Keratinocyte (primary cell): ENCODE data around the gene DHRS12. TPM values are rescaled to one million over a fixed set of nuclear protein-coding genes. Genes with fewer than 3 reads are reported as not detected.

Experiments
- DNase-seq: peaks from one replicate; pipeline ENCODE4 v3.0.0-alpha.2; 2011; ENCODE audit warnings: low read depth, missing footprints, low spot score
- FAIRE-seq: peaks from 2 replicates; lab custom pipeline; 2011; peaks lifted over from hg19 to GRCh38; lab: Jason Lieb, UNC
- H2AFZ ChIP-seq: 2 replicates; pipeline ENCODE4 v1.6.0; 2012; ENCODE audit warnings: low read length, control low read depth, inconsistent platforms; ENCODE audit not compliant: control insufficient read depth
- H3K27ac ChIP-seq: 2 replicates; pipeline ENCODE4 v1.5.1; 2011; ENCODE audit warnings: low read length; ENCODE audit not compliant: control insufficient read depth, insufficient read depth
- H3K27me3 ChIP-seq: 3 replicates; pipeline ENCODE4 v1.6.0; 2011; ENCODE audit warnings: low read length; ENCODE audit not compliant: control insufficient read depth, insufficient read depth; ENCODE audit errors: extremely low read depth
- H3K36me3 ChIP-seq, 2 experiments: 2 replicates in 1 of 2; 3 replicates in 1 of 2; pipeline ENCODE4 v1.5.1; 2011; ENCODE audit warnings: low read length in 2 of 2, mild to moderate bottlenecking in 1 of 2; ENCODE audit not compliant: control insufficient read depth in 2 of 2, insufficient read depth in 2 of 2; ENCODE audit errors: extremely low read depth in 1 of 2
- H3K4me1 ChIP-seq: 3 replicates; pipeline ENCODE4 v1.5.1; 2011; ENCODE audit warnings: low read length; ENCODE audit not compliant: control insufficient read depth, insufficient read depth; ENCODE audit errors: extremely low read depth
- H3K4me2 ChIP-seq: 3 replicates; pipeline ENCODE4 v1.6.0; 2011; ENCODE audit warnings: low read depth, low read length; ENCODE audit not compliant: control insufficient read depth, insufficient read depth; ENCODE audit errors: extremely low read depth
- H3K4me3 ChIP-seq, 3 experiments: fragments of 200-600 bp in 1 of 3; sonication (generic) in 1 of 3; 2 replicates in 2 of 3; 3 replicates in 1 of 3; pipeline ENCODE4 v1.5.1; 2011 to 2016; ENCODE audit warnings: low read length in 3 of 3, mild to moderate bottlenecking in 3 of 3, control low read depth in 2 of 3, inconsistent platforms in 1 of 3, low read depth in 1 of 3, mixed read lengths in 1 of 3, mixed run types in 1 of 3, moderate library complexity in 1 of 3; ENCODE audit not compliant: control insufficient read depth in 2 of 3, insufficient read depth in 2 of 3; ENCODE audit errors: extremely low read depth in 1 of 3
- H3K79me2 ChIP-seq: 2 replicates; pipeline ENCODE4 v1.6.0; 2012; ENCODE audit warnings: low read length; ENCODE audit not compliant: control insufficient read depth, insufficient read depth
- H3K9ac ChIP-seq: 3 replicates; pipeline ENCODE4 v1.6.0; 2011; ENCODE audit warnings: low read length; ENCODE audit not compliant: control insufficient read depth, insufficient read depth; ENCODE audit errors: extremely low read depth
- H3K9me1 ChIP-seq: 3 replicates; pipeline ENCODE4 v1.6.0; 2011; ENCODE audit warnings: low read length; ENCODE audit not compliant: control insufficient read depth, insufficient read depth; ENCODE audit errors: extremely low read depth
- H3K9me3 ChIP-seq: 2 replicates; pipeline ENCODE4 v1.5.1; 2012; ENCODE audit warnings: low read depth, low read length; ENCODE audit not compliant: control insufficient read depth
- H4K20me1 ChIP-seq: 3 replicates; pipeline ENCODE4 v1.6.0; 2011; ENCODE audit warnings: low read length; ENCODE audit not compliant: control insufficient read depth, insufficient read depth; ENCODE audit errors: extremely low read depth
- CTCF ChIP-seq, 3 experiments: IDR thresholded peaks in 1 of 3; conservative IDR thresholded peaks in 1 of 3; optimal IDR thresholded peaks in 1 of 3; 2 replicates in 2 of 3; 3 replicates in 1 of 3; pipeline versions ENCODE3 to v1.5.1; 2011; ENCODE audit warnings: low read length in 3 of 3, mild to moderate bottlenecking in 3 of 3, moderate library complexity in 2 of 3, control low read depth in 1 of 3, inconsistent platforms in 1 of 3; ENCODE audit not compliant: insufficient read depth in 2 of 3; ENCODE audit errors: extremely low read depth in 1 of 3
- EZH2 ChIP-seq: IDR thresholded peaks from one replicate; pipeline ENCODE4 v1.6.1; 2012; ENCODE audit warnings: inconsistent platforms, mild to moderate bottlenecking, low read length, moderate library complexity
- dilution Hi-C: fragments of 300-500 bp; cut with MboI; formaldehyde crosslinking; loops from one replicate; pipeline ENCODE4 v1.7.0; 2020; ENCODE audit warnings: low sequenced_read_pairs; ENCODE audit not compliant: extremely low pct_ligation_motif_present
- polyA plus RNA-seq, 5 experiments: library from polyadenylated mRNA; depleted of rRNA in 3 of 5; stranded (reverse) in 3 of 5; stranded (forward) in 1 of 5; unstranded in 1 of 5; fragments of >200 nt; gene quantifications; 1 replicate in 1 of 5; 2 replicates in 3 of 5; 3 replicates in 1 of 5; pipeline versions ENCODE4 v1.2.1 to v1.2.3, GENCODE V29; 2011 to 2012; ENCODE audit warnings: missing spikeins in 2 of 5, low read depth in 1 of 5, low replicate concordance in 1 of 5

The DHRS12 gene
- polyA plus RNA-seq, 1 donor (not counting 4 experiments of a cell fraction or from before 2014, with no cell fraction given): 6.1 TPM

- H4K20me1 ChIP-seq: no peaks in the 10 kb centered on the region
- FAIRE-seq (no peak), DNase-seq (no peak)
- no peaks in the 10 kb centered on the region for H3K79me2 ChIP-seq
- H3K9ac ChIP-seq: no peak overlapping the region
- H3K4me2 ChIP-seq: no peak overlapping the region
- no peaks in the 10 kb centered on the region for H3K9me1 ChIP-seq
- H3K4me3 ChIP-seq: no peak overlapping the region
- dilution Hi-C loops: no loop called here
- H3K27me3 ChIP-seq: no peaks in the 10 kb centered on the region
- no peaks in the 10 kb centered on the region for H3K9me3 ChIP-seq
- H3K4me1 ChIP-seq: peaks cover 17% of the 10 kb centered on the region
- no peak overlapping the region for H3K27ac ChIP-seq
- no peak overlapping the region for H2AFZ ChIP-seq
- no peaks in the 10 kb centered on the region for H3K36me3 ChIP-seq
- no peak for TF ChIP-seq CTCF (optimal IDR thresholded peaks at IDR 0.05 in 1 of 3, IDR thresholded peaks at IDR 0.05 in 1 of 3, conservative IDR thresholded peaks at IDR 0.05 in 1 of 3; ENCODE audit: extremely low read depth in 1 of 3, insufficient read depth in 2 of 3, low read length in 3 of 3)
Observed at GRCh38 chr13:51796546-51796945, 7.4 kb downstream of the DHRS12 start.

- dilution Hi-C loops: no loop called here
- no peak overlapping the region for H3K4me2 ChIP-seq
- no peaks in the 10 kb centered on the region for H3K79me2 ChIP-seq
- H3K27me3 ChIP-seq: no peaks in the 10 kb centered on the region
- H3K9me3 ChIP-seq: no peaks in the 10 kb centered on the region
- H3K4me3 ChIP-seq: no peak overlapping the region
- DNase-seq (no peak), FAIRE-seq (no peak)
- no peaks in the 10 kb centered on the region for H3K9me1 ChIP-seq
- no peak overlapping the region for H3K9ac ChIP-seq
- peaks cover 15% of the 10 kb centered on the region for H3K4me1 ChIP-seq
- H3K27ac ChIP-seq: no peak overlapping the region
- TF ChIP-seq CTCF (optimal IDR thresholded peaks at IDR 0.05 in 1 of 3, IDR thresholded peaks at IDR 0.05 in 1 of 3, conservative IDR thresholded peaks at IDR 0.05 in 1 of 3; ENCODE audit: extremely low read depth in 1 of 3, insufficient read depth in 2 of 3, low read length in 3 of 3): no peak
- no peak for TF ChIP-seq EZH2
- H4K20me1 ChIP-seq: no peaks in the 10 kb centered on the region
- H3K36me3 ChIP-seq: no peaks in the 10 kb centered on the region
- H2AFZ ChIP-seq: no peak overlapping the region
Observed at GRCh38 chr13:51795419-51795818, 8.5 kb downstream of the DHRS12 start.
